CD14-positive monocyte (primary cell): ENCODE measurements around the gene DSCAML1. TPM values are rescaled to one million over a fixed set of nuclear protein-coding genes. Genes with fewer than 3 reads are reported as not detected.

ENCODE experiments used
- DNase-seq, 3 donors: peaks; one replicate each; pipeline ENCODE4 v3.0.0-alpha.2; 2011 to 2022
- H2AFZ ChIP-seq: 2 replicates; pipeline ENCODE4 v1.6.0; 2012; ENCODE audit warnings: mild to moderate bottlenecking, low read depth, low read length, inconsistent platforms; ENCODE audit not compliant: insufficient read depth, poor library complexity, severe bottlenecking
- H3K27ac ChIP-seq, 2 donors: 1 replicate in 1 of 2; 2 replicates in 1 of 2; pipeline ENCODE4 v1.5.1; 2012 to 2013; ENCODE audit warnings: low read length in 2 of 2, control low read depth in 1 of 2, inconsistent platforms in 1 of 2, low read depth in 1 of 2, mild to moderate bottlenecking in 1 of 2
- H3K27me3 ChIP-seq, 2 donors: one replicate each; pipeline versions ENCODE4 v1.6.0 to v1.6.1; 2011 to 2013; ENCODE audit warnings: low read length in 2 of 2; ENCODE audit not compliant: control insufficient read depth in 2 of 2, insufficient read depth in 2 of 2
- H3K36me3 ChIP-seq, 2 donors: replicated peaks in 1 of 2; 1 replicate in 1 of 2; 2 replicates in 1 of 2; pipeline versions ENCODE4 v1.5.1 to v1.6.1; 2012 to 2013; ENCODE audit warnings: low read length in 2 of 2, control low read depth in 1 of 2, inconsistent platforms in 1 of 2, mild to moderate bottlenecking in 1 of 2; ENCODE audit not compliant: insufficient read depth in 2 of 2, control insufficient read depth in 1 of 2
- H3K4me1 ChIP-seq, 2 donors: 1 replicate in 1 of 2; 2 replicates in 1 of 2; pipeline versions ENCODE4 v1.5.1 to v1.6.1; 2012 to 2013; ENCODE audit warnings: low read length in 2 of 2, control low read depth in 1 of 2, inconsistent platforms in 1 of 2, mild to moderate bottlenecking in 1 of 2, moderate library complexity in 1 of 2; ENCODE audit not compliant: insufficient read depth in 2 of 2, control insufficient read depth in 1 of 2
- H3K4me2 ChIP-seq: replicated peaks from 2 replicates; pipeline ENCODE3; 2012; ENCODE audit warnings: low read length, moderate library complexity, mild to moderate bottlenecking; ENCODE audit not compliant: poor library complexity, severe bottlenecking; ENCODE audit errors: extremely low read depth
- H3K4me3 ChIP-seq, 3 experiments: fragments of 200-600 bp in 1 of 3; sonication (generic) in 1 of 3; replicated peaks in 1 of 3; 1 replicate in 2 of 3; 2 replicates in 1 of 3; pipeline ENCODE4 v1.5.1; 2011 to 2013; ENCODE audit warnings: low read length in 3 of 3, mild to moderate bottlenecking in 3 of 3, control low read depth in 2 of 3, low read depth in 2 of 3, inconsistent platforms in 1 of 3, moderate library complexity in 1 of 3
- H3K79me2 ChIP-seq: 2 replicates; pipeline ENCODE4 v1.6.0; 2012; ENCODE audit warnings: mild to moderate bottlenecking, control low read depth, inconsistent platforms, low read length, moderate library complexity; ENCODE audit not compliant: insufficient read depth
- H3K9ac ChIP-seq: 2 replicates; pipeline ENCODE4 v1.6.0; 2017; ENCODE audit warnings: low read length, mild to moderate bottlenecking; ENCODE audit not compliant: insufficient read depth, poor library complexity, severe bottlenecking
- H3K9me3 ChIP-seq, 2 donors: replicated peaks in 1 of 2; 1 replicate in 1 of 2; 2 replicates in 1 of 2; pipeline versions ENCODE4 v1.5.1 to v1.6.1; 2012 to 2013; ENCODE audit warnings: low read length in 2 of 2, control low read depth in 1 of 2; ENCODE audit not compliant: control insufficient read depth in 1 of 2, insufficient read depth in 1 of 2
- H4K20me1 ChIP-seq: 2 replicates; pipeline ENCODE4 v1.6.0; 2012; ENCODE audit warnings: mild to moderate bottlenecking, low read length, control low read depth, moderate library complexity; ENCODE audit not compliant: insufficient read depth
- H3K27ac Mint-ChIP-seq, 7 donors: one replicate each; pipeline ENCODE4 v1.8.0; 2020; ENCODE audit warnings: mild to moderate bottlenecking in 7 of 7, mixed read lengths in 7 of 7, moderate library complexity in 6 of 7, inconsistent platforms in 2 of 7
- H3K27me3 Mint-ChIP-seq, 3 donors: one replicate each; pipeline ENCODE4 v1.8.0; 2021 to 2022; ENCODE audit warnings: low read depth in 3 of 3, mild to moderate bottlenecking in 3 of 3, mixed read lengths in 3 of 3, moderate library complexity in 3 of 3, inconsistent platforms in 1 of 3
- H3K36me3 Mint-ChIP-seq, 2 donors: one replicate each; pipeline ENCODE4 v1.8.0; 2020; ENCODE audit warnings: mixed read lengths in 2 of 2, inconsistent platforms in 1 of 2, mild to moderate bottlenecking in 1 of 2
- H3K4me1 Mint-ChIP-seq: one replicate; pipeline ENCODE4 v1.8.0; 2020; ENCODE audit warnings: mild to moderate bottlenecking, mixed read lengths
- H3K4me3 Mint-ChIP-seq, 2 donors: one replicate each; pipeline ENCODE4 v1.8.0; 2020; ENCODE audit warnings: mild to moderate bottlenecking in 2 of 2, mixed read lengths in 2 of 2, moderate library complexity in 1 of 2
- H3K9me3 Mint-ChIP-seq, 7 donors: one replicate each; pipeline ENCODE4 v1.8.0; 2020 to 2022; ENCODE audit warnings: mixed read lengths in 7 of 7, mild to moderate bottlenecking in 6 of 7, moderate library complexity in 6 of 7, inconsistent platforms in 2 of 7
- WGBS: methylation state at CpG from one replicate; pipeline ENCODE4 v1.1.5; 2013; ENCODE audit warnings: missing lambda C conversion rate; ENCODE audit not compliant: insufficient coverage; 5-methylcytosine and 5-hydroxymethylcytosine counted together
- intact Hi-C, 2 donors: fragments of 100-400 bp; cut with micrococcal nuclease; formaldehyde crosslinking; loops; one replicate each; pipeline versions ENCODE4 v1.15.0 to v1.15.1; 2023
- polyA plus RNA-seq, 3 donors: library from polyadenylated mRNA; depleted of rRNA in 1 of 3; unstranded in 2 of 3; stranded (reverse) in 1 of 3; fragments of 300-500 nt in 2 of 3; fragments of >200 nt in 1 of 3; fragmentation: Illumina TruSeq in 2 of 3; gene quantifications; 1 replicate in 2 of 3; 2 replicates in 1 of 3; pipeline ENCODE4 v1.2.3, GENCODE V29; 2012 to 2021
- TF ChIP-seq, protein P1 (sequence below): fragments of 200-600 bp; IDR thresholded peaks from one replicate; pipeline ENCODE4 v1.8.0; 2022; ENCODE audit warnings: antibody characterized with exemption, mild to moderate bottlenecking

Gene DSCAML1
- polyA plus RNA-seq, 3 donors, result not detected

DNA sequence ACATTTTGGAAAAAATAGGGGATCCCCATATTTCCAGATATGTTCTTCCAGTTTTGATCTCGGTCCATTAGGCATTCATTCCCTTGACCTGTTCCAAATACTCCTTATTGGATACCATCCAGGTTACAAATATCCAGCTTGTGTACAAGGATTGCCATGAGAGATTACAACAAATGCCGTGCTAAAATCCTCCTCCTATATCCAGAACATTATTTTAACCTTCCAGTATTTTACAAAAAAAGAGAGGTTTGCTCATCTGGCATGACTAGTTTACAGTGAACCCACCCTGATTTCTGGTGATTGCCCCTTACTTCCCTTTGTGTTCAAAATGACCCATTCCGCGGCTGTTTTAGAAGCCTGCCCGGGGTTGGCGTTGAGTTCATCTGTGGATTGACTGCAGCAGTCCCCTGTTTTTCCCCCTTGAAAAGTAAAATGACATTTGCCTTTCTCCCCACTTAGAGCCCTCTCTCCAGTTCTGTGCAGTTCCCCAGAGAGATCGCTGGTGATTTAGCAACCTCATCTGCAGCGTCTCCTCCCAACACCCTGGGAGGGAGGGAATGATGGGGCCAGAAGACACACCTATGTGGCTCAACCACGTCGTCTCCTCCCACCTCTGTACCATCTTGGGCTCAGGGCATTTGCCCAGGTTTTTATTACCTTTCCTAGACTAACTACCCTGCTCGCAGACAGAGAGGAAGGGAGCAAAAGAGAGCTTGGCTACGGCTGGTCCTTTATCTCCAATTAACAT is 73.6 kb downstream of the DSCAML1 start:
- H3K4me3 ChIP-seq, result no peak overlapping the region
- no peak overlapping the region for H3K27ac ChIP-seq
- H3K4me2 ChIP-seq, result no peak overlapping the region
- no peak overlapping the region for H3K9ac ChIP-seq
- no peaks in the 10 kb centered on the region for H3K9me3 ChIP-seq
- intact Hi-C loops, result no loop called here
- Mint-ChIP-seq H3K36me3 (no peaks in the 10 kb centered on the region), H3K9me3 (peaks cover 0 to 2% (median 0%) of the 10 kb centered on the region in 7 donors), H3K27me3 (peaks cover 4 to 9% (median 8%) of the 10 kb centered on the region in 3 donors), H3K27ac (no peak overlapping the region), H3K4me3 (no peak overlapping the region), H3K4me1 (no peaks in the 10 kb centered on the region)
- WGBS, result 89% methylated on average over 4 of the region's 12 CpGs
- peaks cover 0 to 3% of the 10 kb centered on the region in 2 donors for H3K27me3 ChIP-seq
- TF ChIP-seq, protein P1, sequence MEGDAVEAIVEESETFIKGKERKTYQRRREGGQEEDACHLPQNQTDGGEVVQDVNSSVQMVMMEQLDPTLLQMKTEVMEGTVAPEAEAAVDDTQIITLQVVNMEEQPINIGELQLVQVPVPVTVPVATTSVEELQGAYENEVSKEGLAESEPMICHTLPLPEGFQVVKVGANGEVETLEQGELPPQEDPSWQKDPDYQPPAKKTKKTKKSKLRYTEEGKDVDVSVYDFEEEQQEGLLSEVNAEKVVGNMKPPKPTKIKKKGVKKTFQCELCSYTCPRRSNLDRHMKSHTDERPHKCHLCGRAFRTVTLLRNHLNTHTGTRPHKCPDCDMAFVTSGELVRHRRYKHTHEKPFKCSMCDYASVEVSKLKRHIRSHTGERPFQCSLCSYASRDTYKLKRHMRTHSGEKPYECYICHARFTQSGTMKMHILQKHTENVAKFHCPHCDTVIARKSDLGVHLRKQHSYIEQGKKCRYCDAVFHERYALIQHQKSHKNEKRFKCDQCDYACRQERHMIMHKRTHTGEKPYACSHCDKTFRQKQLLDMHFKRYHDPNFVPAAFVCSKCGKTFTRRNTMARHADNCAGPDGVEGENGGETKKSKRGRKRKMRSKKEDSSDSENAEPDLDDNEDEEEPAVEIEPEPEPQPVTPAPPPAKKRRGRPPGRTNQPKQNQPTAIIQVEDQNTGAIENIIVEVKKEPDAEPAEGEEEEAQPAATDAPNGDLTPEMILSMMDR, result no peak
- H4K20me1 ChIP-seq, result no peaks in the 10 kb centered on the region
- H3K79me2 ChIP-seq, result no peaks in the 10 kb centered on the region
- H3K36me3 ChIP-seq, result no peaks in the 10 kb centered on the region
- H2AFZ ChIP-seq, result no peak overlapping the region
- DNase-seq, result no peak
- no peaks in the 10 kb centered on the region for H3K4me1 ChIP-seq

DNA sequence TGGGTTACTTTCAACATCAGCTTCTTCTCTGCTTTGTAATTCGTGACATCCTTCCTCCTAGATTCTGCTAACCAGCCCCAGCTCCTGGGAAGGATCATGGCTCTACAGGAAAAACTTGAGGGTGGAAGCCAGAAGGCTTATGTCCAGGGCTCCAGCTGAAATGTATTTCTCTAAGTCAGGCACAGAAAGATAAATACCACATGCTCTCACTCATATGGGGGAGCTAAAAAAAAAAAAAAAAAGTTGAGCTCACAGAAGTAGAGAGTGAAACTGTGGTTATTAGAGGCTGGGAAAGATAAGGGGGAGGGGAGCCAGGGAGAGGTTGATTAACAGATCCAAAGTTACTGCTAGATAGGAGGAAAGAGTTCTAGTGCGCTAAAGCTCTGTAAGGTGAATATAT is 74.9 kb downstream of the DSCAML1 start:
- TF ChIP-seq, protein P1, result no peak
- Histone ChIP-seq H3K27ac (no peak overlapping the region), H3K79me2 (no peaks in the 10 kb centered on the region), H3K4me1 (no peaks in the 10 kb centered on the region), H4K20me1 (no peaks in the 10 kb centered on the region), H3K36me3 (no peaks in the 10 kb centered on the region), H3K9ac (no peak overlapping the region), H3K4me3 (no peak overlapping the region), H3K4me2 (no peak overlapping the region), H3K27me3 (peaks cover 0 to 3% of the 10 kb centered on the region in 2 donors), H3K9me3 (no peaks in the 10 kb centered on the region), H2AFZ (no peak overlapping the region)
- no CpG with 5 or more reads among the region's 2 CpGs for WGBS
- Mint-ChIP-seq H3K4me3 (no peak overlapping the region), H3K27ac (no peak overlapping the region), H3K36me3 (no peaks in the 10 kb centered on the region), H3K9me3 (peaks cover 0 to 2% (median 0%) of the 10 kb centered on the region in 7 donors), H3K4me1 (no peaks in the 10 kb centered on the region), H3K27me3 (peaks cover 2 to 9% (median 5%) of the 10 kb centered on the region in 3 donors)
- intact Hi-C loops, result no loop called here
- DNase-seq, result no peak
